AG04450 (cell line): ENCODE results near the gene CLRN3. TPM values are rescaled to one million over a fixed set of nuclear protein-coding genes. Genes with fewer than 3 reads are reported as not detected.

Experiments used
- CTCF ChIA-PET: fragments of 300-600, 350-600 bp; formaldehyde crosslinking; extraction: SDS; loops from one replicate; lab custom pipeline; 2022; ENCODE audit warnings: antibody characterized with exemption, inconsistent platforms; lab: Charles Lee
- POLR2A ChIA-PET: fragments of 350-600 bp; formaldehyde crosslinking; extraction: SDS; loops from one replicate; lab custom pipeline; 2021; ENCODE audit warnings: antibody characterized with exemption, inconsistent platforms; lab: Yijun Ruan, JAX
- DNase-seq: peaks from one replicate; pipeline ENCODE4 v3.0.0-alpha.2; 2011; ENCODE audit warnings: low read depth, low spot score
- H3K27ac ChIP-seq: one replicate; pipeline ENCODE4 v1.5.1; 2012; ENCODE audit warnings: low read depth, low read length, control low read depth
- H3K27me3 ChIP-seq: one replicate; pipeline ENCODE4 v1.6.0; 2012; ENCODE audit warnings: low read length; ENCODE audit not compliant: control insufficient read depth, insufficient read depth
- H3K4me3 ChIP-seq: 2 replicates; pipeline ENCODE4 v1.5.1; 2011; ENCODE audit warnings: mild to moderate bottlenecking, low read depth, low read length, control low read depth
- H3K9me3 ChIP-seq: 2 replicates; pipeline ENCODE4 v1.5.1; 2012; ENCODE audit warnings: low read length; ENCODE audit not compliant: control insufficient read depth, insufficient read depth
- CTCF ChIP-seq: IDR thresholded peaks from 2 replicates; pipeline ENCODE4 v1.5.1; 2011; ENCODE audit warnings: low read depth, low read length, control low read depth, inconsistent platforms
- polyA plus RNA-seq: library from polyadenylated mRNA; depleted of rRNA; stranded (reverse); fragments of >200 nt; gene quantifications from 2 replicates; pipeline ENCODE4 v1.2.3, GENCODE V29; 2011

Gene CLRN3
- polyA plus RNA-seq, 1 experiment = not detected

- Histone ChIP-seq H3K27ac (no peak overlapping the region), H3K9me3 (peaks cover 7% of the 10 kb centered on the region; the same call in 1 of the 2 replicates), H3K4me3 (no peak overlapping the region), H3K27me3 (peaks cover 4% of the 10 kb centered on the region)
- POLR2A ChIA-PET = no interaction called here
- DNase-seq = no peak
- TF ChIP-seq CTCF = no peak
- CTCF ChIA-PET = interaction anchor here (0.5 to 2.9 kb wide), 4 partner anchors 106 to 168 kb away, joined by 3 to 18 read pairs (median 3); no protein-coding TSS in a partner anchor
Observed at GRCh38 chr10:127905001-127905847, 12.5 kb upstream of the CLRN3 start.

GRCh38 chr10:127904311-127905000, 11.7 kb upstream of the CLRN3 start:
- CTCF ChIA-PET = interaction anchor here (1.0 kb wide), 1 partner anchor 107 kb away, joined by 3 read pairs; no protein-coding TSS in a partner anchor
- POLR2A ChIA-PET = no interaction called here
- Histone ChIP-seq H3K27ac (no peak overlapping the region), H3K9me3 (peaks cover 7% of the 10 kb centered on the region; the same call in 1 of the 2 replicates), H3K27me3 (peaks cover 4% of the 10 kb centered on the region), H3K4me3 (no peak overlapping the region)
- no peak for DNase-seq
- TF ChIP-seq CTCF = no peak

GRCh38 chr10:127903789-127904188, 11.0 kb upstream of the CLRN3 start:
- no peak overlapping the region for H3K27ac ChIP-seq
- no peak for DNase-seq
- CTCF ChIA-PET = interaction anchor here (1.0 kb wide), 1 partner anchor 107 kb away, joined by 3 read pairs; no protein-coding TSS in a partner anchor
- no peak overlapping the region for H3K4me3 ChIP-seq
- no peak for TF ChIP-seq CTCF
- POLR2A ChIA-PET = no interaction called here
- H3K27me3 ChIP-seq = peaks cover 4% of the 10 kb centered on the region
- H3K9me3 ChIP-seq = peaks cover 7% of the 10 kb centered on the region; the same call in 1 of the 2 replicates

- H3K9me3 ChIP-seq = no peaks in the 10 kb centered on the region
- H3K4me3 ChIP-seq = no peak overlapping the region
- no peaks in the 10 kb centered on the region for H3K27me3 ChIP-seq
- POLR2A ChIA-PET = no interaction called here
- DNase-seq = no peak
- H3K27ac ChIP-seq = no peak overlapping the region
- TF ChIP-seq CTCF = no peak
- CTCF ChIA-PET = no interaction called here
Observed at GRCh38 chr10:127899766-127900387, 7.1 kb upstream of the CLRN3 start.
